ENCODE results near the gene SBF2. TPM values are rescaled to one million over a fixed set of nuclear protein-coding genes. Genes with fewer than 3 reads are reported as not detected.
"Not testable (repeated sequence)": the region's sequence is repeated elsewhere in the genome, so short reads cannot be mapped to it uniquely, and the experiment has no call there.

Gene SBF2
- total RNA-seq, 4 donors from 2014 or later = 75.0 to 104 (median 86.9) TPM

GRCh38 chr11:9936754-9937153, 357.3 kb downstream of the SBF2 start:
- H3K36me3 ChIP-seq = no peaks in the 10 kb centered on the region
- TF ChIP-seq CTCF (IDR thresholded peaks at IDR 0.05) (no peak), EP300 (IDR thresholded peaks at IDR 0.05) (no peak), POLR2A (IDR thresholded peaks at IDR 0.05) (no peak)

GRCh38 chr11:9932843-9933242, 361.2 kb downstream of the SBF2 start:
- not testable (repeated sequence) for DNase-seq (ENCODE audit: low spot score in 2 of 2); H3K27ac ChIP-seq; H3K27me3 ChIP-seq; H3K4me3 ChIP-seq; H3K9me3 ChIP-seq; H3K4me1 ChIP-seq
- WGBS, 2 donors = 95 to 100% methylated on average over 2 of the region's 2 CpGs
- H3K36me3 ChIP-seq = peaks cover 0 to 23% (median 0%) of the 10 kb centered on the region in 3 donors

More at GRCh38 chr11:9936754-9937153, 357.3 kb downstream of the SBF2 start:
- peaks cover 0 to 10% (median 0%) of the 10 kb centered on the region in 4 donors for H3K9me3 ChIP-seq
- H3K4me3 ChIP-seq = no peak overlapping the region
- no peaks in the 10 kb centered on the region for H3K27me3 ChIP-seq
- no peaks in the 10 kb centered on the region for H3K4me1 ChIP-seq
- no peak overlapping the region for H3K27ac ChIP-seq
- DNase-seq (ENCODE audit: low spot score in 2 of 2) = no peak

GRCh38 chr11:9930562-9931331, 363.3 kb downstream of the SBF2 start:
- not testable (repeated sequence) for DNase-seq (ENCODE audit: low spot score in 2 of 2); H3K27ac ChIP-seq; H3K27me3 ChIP-seq; H3K9me3 ChIP-seq; H3K4me3 ChIP-seq; H3K4me1 ChIP-seq
- H3K36me3 ChIP-seq = peaks cover 0 to 23% (median 0%) of the 10 kb centered on the region in 3 donors
- 89 to 92% methylated on average over 14 of the region's 14 CpGs for WGBS, 2 donors

- TF ChIP-seq POLR2A (IDR thresholded peaks at IDR 0.05) (no peak), CTCF (IDR thresholded peaks at IDR 0.05) (no peak), EP300 (IDR thresholded peaks at IDR 0.05) (no peak)
- WGBS, 2 donors = 94 to 100% methylated on average over 1 of the region's 1 CpG
- Histone ChIP-seq H3K36me3 (peaks cover 0 to 23% (median 0%) of the 10 kb centered on the region in 3 donors), H3K27me3 (no peaks in the 10 kb centered on the region), H3K4me1 (peaks cover 0 to 2% (median 0%) of the 10 kb centered on the region in 4 donors), H3K27ac (no peak overlapping the region), H3K4me3 (no peak overlapping the region), H3K9me3 (no peaks in the 10 kb centered on the region)
- no peak for DNase-seq (ENCODE audit: low spot score in 2 of 2)
Observed at GRCh38 chr11:9927670-9928069, 366.3 kb downstream of the SBF2 start.

- Histone ChIP-seq H3K9me3 (no peaks in the 10 kb centered on the region), H3K4me3 (no peak overlapping the region), H3K27ac (no peak overlapping the region), H3K27me3 (no peaks in the 10 kb centered on the region), H3K4me1 (peaks cover 0 to 2% (median 0%) of the 10 kb centered on the region in 4 donors), H3K36me3 (no peaks in the 10 kb centered on the region)
- WGBS, 2 donors = 55 to 56% methylated on average over 2 of the region's 2 CpGs
- no peak for TF ChIP-seq EP300 (IDR thresholded peaks at IDR 0.05)
- no peak for TF ChIP-seq CTCF (IDR thresholded peaks at IDR 0.05)
- no peak for TF ChIP-seq POLR2A (IDR thresholded peaks at IDR 0.05)
- DNase-seq (ENCODE audit: low spot score in 2 of 2) = no peak
Observed at GRCh38 chr11:9923280-9923679, 370.7 kb downstream of the SBF2 start.

GRCh38 chr11:9922806-9923205, 371.2 kb downstream of the SBF2 start:
- H3K27ac ChIP-seq = no peak overlapping the region
- no peaks in the 10 kb centered on the region for H3K36me3 ChIP-seq
- peaks cover 0 to 2% (median 0%) of the 10 kb centered on the region in 4 donors for H3K4me1 ChIP-seq
- DNase-seq (ENCODE audit: low spot score in 2 of 2) = no peak
- TF ChIP-seq EP300 (IDR thresholded peaks at IDR 0.05) = no peak
- H3K27me3 ChIP-seq = no peaks in the 10 kb centered on the region
- 36 to 43% methylated on average over 4 of the region's 4 CpGs for WGBS, 2 donors
- H3K9me3 ChIP-seq = no peaks in the 10 kb centered on the region
- H3K4me3 ChIP-seq = no peak overlapping the region

Data from tibial nerve (tissue), 4 donors.